Placental pericyte (primary cell): ENCODE data around the gene RINL. TPM values are rescaled to one million over a fixed set of nuclear protein-coding genes. Genes with fewer than 3 reads are reported as not detected.

ENCODE experiments used
- total RNA-seq: library from RNA; depleted of rRNA; stranded (reverse); fragments of >200 nt; gene quantifications from 2 replicates; pipeline ENCODE4 v1.2.3, GENCODE V29; 2012

Gene RINL, protein sequence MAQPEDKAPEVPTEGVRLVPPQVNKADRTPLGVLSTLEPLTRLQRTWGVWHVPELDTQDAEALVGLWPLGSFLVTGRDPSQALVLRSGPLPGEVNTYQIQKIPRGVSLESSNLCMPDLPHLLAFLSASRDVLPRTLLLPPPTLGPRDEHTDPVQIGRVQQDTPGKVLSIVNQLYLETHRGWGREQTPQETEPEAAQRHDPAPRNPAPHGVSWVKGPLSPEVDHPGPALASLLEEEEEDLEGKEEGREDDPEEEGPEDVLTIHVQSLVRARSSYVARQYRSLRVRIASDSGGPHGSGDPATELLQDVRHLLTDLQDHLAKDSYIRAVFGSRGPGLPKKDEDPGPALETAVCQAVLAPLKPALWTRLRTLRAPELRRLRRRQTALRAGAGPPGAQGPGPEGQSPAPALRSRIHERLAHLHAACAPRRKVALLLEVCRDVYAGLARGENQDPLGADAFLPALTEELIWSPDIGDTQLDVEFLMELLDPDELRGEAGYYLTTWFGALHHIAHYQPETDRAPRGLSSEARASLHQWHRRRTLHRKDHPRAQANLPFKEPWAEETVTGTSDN
- total RNA-seq: 1.0 and 1.8 TPM in 2 replicates

DNA sequence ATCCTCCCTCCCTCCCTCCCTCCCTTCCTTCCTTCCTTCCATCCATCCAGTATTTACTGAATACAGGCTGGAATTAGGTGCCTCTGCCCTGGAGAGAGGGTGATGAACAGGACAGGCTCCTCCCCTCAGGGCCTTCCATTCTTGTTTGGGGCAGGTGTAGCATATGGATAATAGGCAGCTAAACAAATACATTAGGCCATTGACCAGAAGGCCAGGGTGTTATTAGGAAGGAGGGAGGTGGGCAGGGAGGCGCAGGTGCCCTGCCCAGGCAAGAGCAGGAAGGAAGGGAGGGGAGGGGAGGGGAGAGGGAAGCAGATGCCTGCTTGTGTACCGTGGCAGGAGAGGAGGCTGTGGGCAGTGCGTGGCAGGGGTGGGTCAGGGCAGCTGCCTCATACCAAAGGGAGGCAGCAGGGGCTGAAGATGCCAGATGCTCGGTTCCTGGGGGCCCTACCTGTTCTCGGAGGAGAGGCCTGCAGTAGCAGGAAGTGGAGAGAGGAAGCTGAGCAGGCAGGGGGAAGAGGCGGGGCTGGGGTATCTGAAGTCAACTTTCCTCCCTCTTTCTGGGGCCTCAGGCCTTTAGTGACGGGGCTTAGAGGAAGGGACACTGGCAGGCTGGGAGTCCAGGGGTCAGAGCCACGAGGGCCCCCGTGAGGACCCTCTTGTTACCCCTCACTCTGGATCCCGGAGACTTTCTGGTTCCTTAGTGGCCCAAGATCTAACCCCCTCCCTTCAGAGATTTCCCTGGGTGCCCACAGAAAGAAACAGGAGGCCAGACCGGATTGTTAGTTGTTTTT lies at the start of gene RINL:
RINL (minus strand) TSS at position 495 of the 794 bp plus-strand sequence. CDS start 1,533 bp downstream, outside the sequence.

DNA sequence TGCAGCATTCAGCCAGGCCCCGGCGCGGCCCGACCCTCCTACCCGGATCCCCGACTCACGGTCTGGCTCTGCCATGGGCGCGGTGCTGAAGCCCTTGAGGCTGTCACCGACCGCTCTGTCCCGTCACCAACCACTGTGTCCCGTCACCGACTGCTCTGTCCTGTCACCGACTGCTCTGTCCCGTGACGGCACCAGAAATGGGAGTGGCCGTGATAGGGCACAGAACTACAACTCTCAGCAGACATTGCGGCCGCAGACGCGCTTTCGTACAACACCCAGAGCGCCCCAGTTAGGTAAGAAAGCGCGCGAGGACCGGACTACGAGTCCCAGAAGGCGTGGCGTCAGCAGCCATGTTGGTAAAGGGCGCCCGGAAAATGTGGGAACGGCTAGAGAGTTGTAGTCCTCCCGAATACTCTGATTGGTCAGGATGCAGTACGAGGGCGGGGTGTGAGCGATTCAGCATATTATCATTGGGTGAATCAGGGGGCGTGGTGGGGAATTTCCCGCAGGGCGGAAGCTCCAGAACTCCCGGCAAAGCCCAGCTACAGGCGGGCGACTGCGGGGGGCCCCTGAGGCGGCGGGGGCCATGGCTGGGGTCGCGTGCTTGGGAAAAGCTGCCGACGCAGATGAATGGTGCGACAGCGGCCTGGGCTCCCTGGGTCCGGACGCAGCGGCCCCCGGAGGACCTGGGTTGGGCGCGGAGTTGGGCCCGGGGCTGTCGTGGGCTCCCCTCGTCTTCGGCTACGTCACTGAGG lies 21.5 kb upstream of the RINL start, which contains the start of the genes NFKBIB and SIRT2:
NFKBIB (plus strand) TSS at position 523 of the 755 bp plus-strand sequence; CDS start at position 587, 64 bp downstream.
SIRT2 (minus strand) TSS at position 172 of the 755 bp plus-strand sequence; CDS start at position 75, 97 bp downstream.

DNA sequence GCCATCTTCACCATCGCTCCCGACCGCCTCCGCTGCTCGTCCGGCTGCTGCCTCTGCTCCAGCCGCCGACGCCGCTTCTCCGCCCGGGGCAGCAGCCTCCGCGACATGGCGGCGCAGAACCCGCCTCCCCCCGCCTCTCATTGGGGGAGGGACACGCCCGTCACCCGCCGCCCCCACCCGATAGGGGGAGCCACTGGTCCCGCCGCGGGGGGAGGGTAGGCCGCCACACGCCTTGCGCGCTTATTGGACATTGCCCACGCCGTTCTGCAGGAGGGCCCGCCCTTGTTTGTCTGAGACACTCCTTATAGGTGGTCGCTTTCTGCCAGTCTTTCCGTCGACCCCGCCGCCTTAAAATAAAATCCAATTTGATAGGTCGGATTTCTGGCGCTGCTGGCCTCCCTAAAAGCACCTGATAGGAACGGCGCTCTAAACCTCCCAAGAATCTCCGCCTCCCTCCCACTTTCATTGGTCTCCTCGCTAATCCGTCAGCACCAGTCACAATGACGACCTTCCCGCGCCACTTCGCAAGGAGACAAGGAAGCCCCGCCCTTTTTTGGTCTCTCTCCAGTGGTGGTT lies 28.1 kb downstream of the RINL start, which contains the start of gene HNRNPL:
HNRNPL (minus strand) TSS at position 127 of the 576 bp plus-strand sequence; CDS start at position 107, 20 bp downstream.

Other genes starting within 250 kb of the RINL start
- 250 and 739 TPM in 2 replicates for gene ACTN4, start 230.6 kb downstream of the RINL start, total RNA-seq
- 0.22 TPM in 1 of 2 replicates, not detected in the other for gene CAPN12, start 133.8 kb downstream of the RINL start, total RNA-seq
- gene LGALS7, start 104.8 kb downstream of the RINL start, total RNA-seq: not detected in 2 replicates
- gene LGALS7B, start 89.1 kb downstream of the RINL start, total RNA-seq: not detected in 2 replicates
- not detected in 2 replicates for gene LGALS4, start 65.3 kb downstream of the RINL start, total RNA-seq
- gene ECH1, start 46.5 kb downstream of the RINL start, total RNA-seq: 21.8 and 57.1 TPM in 2 replicates
- gene HNRNPL, start 28.3 kb downstream of the RINL start, total RNA-seq: 218 and 397 TPM in 2 replicates
- 59.0 and 63.7 TPM in 2 replicates for gene SIRT2, start 21.3 kb upstream of the RINL start, total RNA-seq
- gene NFKBIB, start 21.7 kb upstream of the RINL start, total RNA-seq: 18.9 and 25.2 TPM in 2 replicates
- gene CCER2, start 33.9 kb upstream of the RINL start, total RNA-seq: not detected in 2 replicates
- gene SARS2, start 52.5 kb upstream of the RINL start, total RNA-seq: 22.5 and 29.3 TPM in 2 replicates
- 24.9 and 39.2 TPM in 2 replicates for gene MRPS12, start 52.7 kb upstream of the RINL start, total RNA-seq
- 13.8 and 24.1 TPM in 2 replicates for gene FBXO17, start 97.5 kb upstream of the RINL start, total RNA-seq
- 3.3 and 3.7 TPM in 2 replicates for gene FBXO27, start 154.3 kb upstream of the RINL start, total RNA-seq
- gene ACP7, start 206.1 kb upstream of the RINL start, total RNA-seq: not detected in 2 replicates
- gene PAK4, start 247.5 kb upstream of the RINL start, total RNA-seq: 10.3 and 14.6 TPM in 2 replicates